GM21390 (cell line): ENCODE measurements around the gene KLK5.
"Not testable (repeated sequence)": the region's sequence is repeated elsewhere in the genome, so short reads cannot be mapped to it uniquely, and the experiment has no call there.

Source experiments
- ATAC-seq: cut with Tn5 transposase; IDR thresholded peaks from one replicate; pipeline ENCODE4 v1.9.1; 2021; ENCODE audit not compliant: unreplicated experiment

The KLK5 gene

DNA sequence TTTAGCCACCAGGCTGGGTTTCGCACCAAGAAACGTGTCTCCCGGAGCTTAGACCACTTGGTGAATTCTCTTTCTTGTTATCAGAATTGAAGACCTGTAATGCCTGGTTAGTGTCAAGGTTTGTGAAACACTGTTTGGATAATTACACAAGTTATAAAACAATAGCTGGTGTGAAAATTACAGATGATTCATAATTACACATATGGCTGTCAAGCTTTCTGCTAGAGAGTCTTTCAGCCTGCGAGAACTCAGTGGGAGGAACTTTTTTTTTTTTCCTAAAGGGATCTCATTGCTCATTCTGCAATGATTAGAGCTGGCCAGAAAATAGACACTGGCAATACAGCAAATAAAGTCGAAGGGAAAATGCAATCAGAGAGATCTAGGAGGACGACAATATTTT is 28.3 kb downstream of the KLK5 start:
- ATAC-seq: no peak

DNA sequence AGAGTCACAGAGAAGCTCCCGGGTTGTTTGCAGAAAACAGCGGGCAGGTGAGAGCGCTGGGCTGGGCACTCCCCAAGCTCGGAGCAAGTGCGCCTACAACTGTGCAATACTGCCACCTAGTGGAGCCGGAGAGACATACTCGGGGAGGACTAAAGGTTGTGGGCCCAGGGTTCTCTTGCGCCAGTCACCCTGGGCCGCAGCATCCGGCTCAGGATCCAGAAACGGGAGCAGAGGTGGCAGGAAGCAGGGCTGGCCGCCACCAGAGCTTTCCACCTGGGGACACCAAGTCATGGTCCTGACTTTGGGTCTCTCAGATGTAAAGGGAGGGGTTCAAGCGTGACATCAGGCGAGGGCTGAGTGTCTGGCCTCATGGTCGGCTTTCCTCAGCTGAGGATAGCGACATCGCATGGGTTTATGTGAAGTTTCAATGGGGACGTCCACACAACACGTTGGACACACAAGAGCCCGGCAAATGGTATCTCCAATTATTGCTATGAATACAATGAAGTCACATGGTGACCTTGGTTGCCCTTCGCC is 30.5 kb downstream of the KLK5 start:
- peak; percentile 72 for ATAC-seq

GRCh38 chr19:50921426-50922316 is 31.2 kb downstream of the KLK5 start:
- ATAC-seq: no peak

DNA sequence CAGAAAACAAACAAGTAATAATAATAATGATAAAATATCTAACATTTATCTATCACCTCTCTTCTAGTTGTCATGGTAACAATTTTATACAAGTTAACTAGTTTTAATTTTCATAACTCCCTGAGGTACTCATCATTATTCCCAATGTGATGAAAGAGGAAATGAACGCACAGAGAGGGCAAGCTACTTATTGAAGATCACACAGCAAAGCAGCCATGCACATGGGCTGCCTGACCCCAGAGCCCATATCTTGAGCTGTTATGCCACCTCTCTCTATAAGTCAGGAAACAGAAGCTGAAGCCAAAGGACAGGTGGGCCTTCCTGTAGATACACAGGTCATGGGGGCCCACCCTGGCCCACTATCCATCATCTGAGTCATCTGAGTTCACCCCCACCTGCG is 36.8 kb downstream of the KLK5 start:
- no peak for ATAC-seq

DNA sequence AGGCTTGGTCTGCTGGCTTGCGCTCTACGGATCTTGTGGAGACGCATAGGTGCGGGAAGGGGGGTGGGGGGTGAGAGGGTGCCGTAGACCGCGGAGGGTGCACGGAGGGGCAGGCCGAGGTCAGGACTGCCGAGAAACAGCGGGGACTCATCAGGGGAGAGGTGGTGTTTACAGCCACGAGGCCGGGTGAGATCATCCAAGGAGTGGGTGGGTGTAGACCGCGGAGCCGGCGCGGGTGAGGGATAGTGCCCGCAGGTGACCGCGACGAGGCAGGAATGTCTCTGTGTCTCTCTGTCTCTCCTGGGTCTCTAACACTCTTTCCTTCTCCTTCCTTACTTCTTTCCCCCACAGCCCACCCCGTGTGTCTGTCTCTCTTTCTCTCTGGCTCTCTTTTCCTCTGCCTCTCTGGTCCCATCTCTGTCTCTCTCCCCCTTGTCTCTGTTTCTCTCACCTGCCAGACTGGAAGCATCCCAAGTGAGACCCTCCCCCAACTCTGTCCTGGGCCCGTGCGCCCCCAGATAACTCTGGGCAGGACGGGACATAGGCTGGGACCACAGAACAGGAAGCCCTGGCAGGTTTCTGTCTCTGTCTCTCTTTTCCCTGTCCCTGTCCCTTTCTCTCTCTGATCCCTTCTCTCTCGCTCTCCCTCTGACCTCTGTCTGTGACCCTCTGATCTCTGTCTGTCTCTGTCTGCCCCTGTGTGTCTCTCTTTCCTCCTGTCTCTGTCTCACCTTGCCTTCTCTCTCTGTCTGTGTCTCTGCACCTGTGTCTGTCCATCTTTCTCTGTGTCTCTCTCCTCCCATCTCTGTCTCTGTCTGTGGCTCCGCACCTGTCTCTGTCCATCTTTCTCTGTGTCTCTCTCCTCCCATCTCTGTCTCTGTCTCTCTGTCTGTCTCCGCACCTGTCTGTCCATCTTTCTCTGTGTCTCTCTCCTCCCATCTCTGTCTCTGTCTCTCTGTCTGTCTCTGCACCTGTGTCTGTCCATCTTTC is 39.8 kb downstream of the KLK5 start:
- no peak for ATAC-seq

DNA sequence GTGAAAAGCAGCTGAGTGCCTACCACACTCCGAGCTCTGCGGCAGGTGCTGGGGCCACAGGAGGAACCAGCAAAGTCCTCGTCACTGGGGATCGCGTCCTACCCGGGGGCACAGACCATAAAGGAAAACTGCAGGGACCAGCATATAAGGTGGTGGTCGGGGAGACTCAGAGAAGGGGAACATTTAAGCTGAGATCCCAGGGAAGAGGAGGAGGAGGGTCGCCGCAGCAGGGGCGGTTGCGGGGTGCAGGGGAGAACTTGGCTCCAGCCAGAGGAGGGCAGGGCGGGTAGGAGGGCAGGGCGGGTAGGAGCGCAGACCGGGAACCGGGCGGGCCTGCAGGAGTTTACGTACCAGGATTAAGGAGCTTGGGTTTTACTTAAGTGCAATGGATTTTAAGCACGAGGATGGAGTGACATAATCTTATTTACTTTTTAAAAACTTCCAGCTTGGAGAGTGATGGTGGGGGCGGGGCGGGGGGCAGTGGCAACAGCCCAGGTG is 40.7 kb downstream of the KLK5 start:
- no peak for ATAC-seq

- no peak for ATAC-seq
Observed at GRCh38 chr19:50911206-50912101, 41.4 kb downstream of the KLK5 start, which contains the start of gene KLK4. KLK4 (minus strand) TSS chr19:50911395; CDS start chr19:50910738, 657 bp downstream.

GRCh38 chr19:50910722-50911121 is 42.1 kb downstream of the KLK5 start:
- ATAC-seq: no peak

GRCh38 chr19:50909240-50910070 is 43.4 kb downstream of the KLK5 start:
- ATAC-seq: no peak

GRCh38 chr19:50908336-50908735 is 44.5 kb downstream of the KLK5 start:
- ATAC-seq: no peak

DNA sequence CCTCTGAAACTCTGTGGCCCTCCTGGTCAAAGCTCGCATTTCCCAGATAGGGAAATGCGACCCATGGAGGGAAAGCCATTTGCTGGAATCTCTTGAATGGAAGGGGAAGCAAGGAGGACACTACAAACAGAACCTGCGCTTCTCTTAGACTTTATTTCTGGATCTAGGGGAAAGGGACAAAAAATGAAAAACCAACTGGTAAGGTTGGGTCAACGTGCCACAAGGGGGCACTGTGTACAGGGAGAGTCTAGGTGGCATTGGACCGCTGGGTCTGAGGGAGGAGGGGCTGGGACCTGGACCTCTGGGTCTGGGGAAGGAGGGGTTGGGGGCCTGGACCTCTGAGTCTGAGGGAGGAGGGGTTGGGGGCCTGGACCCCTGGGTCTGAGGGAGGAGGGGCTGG is 46.6 kb downstream of the KLK5 start:
- ATAC-seq: no peak

DNA sequence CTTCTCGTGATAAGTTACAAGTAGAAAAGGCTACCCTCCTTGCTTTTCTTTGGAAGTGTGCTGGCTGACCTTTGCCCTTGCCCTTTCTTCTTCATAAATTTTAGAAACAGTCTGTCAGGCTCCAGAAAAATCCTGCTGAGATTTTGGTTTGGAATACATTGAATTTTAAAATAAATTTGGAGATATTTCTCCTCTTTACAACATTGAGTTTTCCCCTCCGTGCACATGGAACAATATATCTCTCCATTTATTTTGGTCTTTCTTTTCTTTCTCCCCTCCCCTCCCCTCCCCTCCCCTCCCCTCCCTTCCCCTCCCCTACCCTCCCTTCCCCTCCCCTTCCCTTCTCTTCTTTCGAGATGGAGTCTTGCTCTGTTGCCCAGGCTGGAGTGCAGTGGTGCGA is 50.2 kb downstream of the KLK5 start:
- no peak for ATAC-seq

DNA sequence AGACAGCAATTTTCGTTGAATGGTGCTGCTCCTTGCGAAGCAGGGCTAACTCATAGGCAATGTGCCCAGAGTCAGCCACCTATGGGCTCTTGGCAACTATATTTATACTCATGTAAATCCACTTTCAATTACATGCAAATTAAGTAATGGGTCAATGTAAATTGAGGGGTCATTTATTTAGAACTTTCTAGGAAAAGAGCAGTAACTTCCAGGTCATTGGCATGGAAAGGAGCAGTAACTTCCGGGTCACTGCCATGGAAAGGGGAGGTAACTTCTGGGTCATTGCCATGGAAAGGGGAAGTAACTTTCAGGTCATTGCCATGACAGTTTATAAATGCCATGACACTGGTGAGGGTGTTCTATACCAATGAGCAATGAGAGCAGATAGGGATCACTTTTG is 53.3 kb downstream of the KLK5 start:
- ATAC-seq: no peak

- ATAC-seq: no peak
Observed at GRCh38 chr19:50898018-50898417, 54.8 kb downstream of the KLK5 start.

DNA sequence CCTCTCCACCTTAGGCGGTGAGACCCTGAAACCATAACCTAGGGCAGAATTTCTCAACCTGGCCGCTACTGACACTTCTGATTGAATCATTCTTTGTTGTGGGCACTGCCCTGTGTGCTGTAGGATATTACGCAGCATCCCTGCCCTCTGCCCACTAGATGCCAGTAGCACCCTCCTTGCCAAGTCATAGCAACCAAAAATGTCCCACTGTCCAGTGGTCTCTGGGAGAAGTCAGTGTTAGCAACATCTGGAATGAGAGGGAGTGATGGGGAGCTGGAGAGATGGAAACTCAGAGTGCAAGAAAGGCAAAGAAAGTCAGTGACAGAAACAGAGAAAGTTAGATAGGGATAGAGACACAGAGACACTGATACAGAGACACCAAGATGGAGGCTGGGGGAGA is 55.2 kb downstream of the KLK5 start:
- ATAC-seq: no peak

GRCh38 chr19:50897191-50897607 is 55.6 kb downstream of the KLK5 start:
- ATAC-seq: no peak

DNA sequence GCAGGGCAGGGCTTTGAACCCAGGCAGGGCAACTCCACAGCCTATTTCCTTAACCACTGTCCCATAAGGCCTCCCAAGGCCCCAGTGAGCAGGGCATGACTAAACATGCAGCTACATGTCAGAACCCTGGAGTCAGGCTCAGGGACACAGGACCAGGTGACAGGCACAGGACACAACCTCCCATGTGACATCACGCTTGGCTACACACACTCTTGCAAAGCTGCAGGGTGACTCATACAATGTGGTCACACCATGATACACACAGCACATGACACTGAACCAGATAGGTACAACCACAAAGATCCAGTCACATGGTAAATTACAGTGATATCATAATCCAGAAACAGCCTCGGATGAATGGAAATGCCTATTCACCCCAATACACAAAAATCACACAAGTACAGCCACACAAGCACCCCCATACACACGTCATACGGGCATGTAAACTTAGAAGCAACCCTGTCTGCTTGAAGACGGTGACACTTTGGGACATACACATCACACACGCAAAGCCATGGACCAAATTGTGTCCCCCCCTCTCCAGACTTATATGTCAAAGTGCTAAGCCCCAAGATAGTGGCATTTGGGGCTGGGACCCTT is 56.1 kb downstream of the KLK5 start:
- peak; percentile 82 for ATAC-seq

DNA sequence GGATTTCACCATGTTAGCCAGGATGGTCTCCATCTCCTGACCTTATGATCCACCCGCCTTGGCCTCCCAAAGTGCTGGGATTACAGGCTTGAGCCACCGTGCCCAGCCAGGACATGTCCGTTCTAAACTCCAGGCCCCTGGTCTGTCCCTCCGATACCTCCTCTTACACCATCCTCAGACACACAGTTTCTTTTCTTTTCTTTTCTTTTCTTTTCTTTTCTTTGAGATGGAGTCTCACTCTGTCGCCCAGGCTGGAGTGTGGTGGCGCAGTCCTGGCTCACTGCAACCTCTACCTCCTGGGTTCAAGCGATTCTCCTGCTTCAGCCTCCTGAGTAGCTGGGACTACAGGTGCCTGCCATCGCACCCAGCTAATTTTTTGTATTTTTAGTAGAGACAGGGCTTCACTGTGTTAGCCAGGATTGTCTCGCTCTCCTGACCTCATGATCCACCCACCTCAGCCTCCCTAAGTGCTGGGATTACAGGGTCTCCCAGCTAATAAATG is 56.7 kb downstream of the KLK5 start:
- ATAC-seq: not testable (repeated sequence)
